NCI-H774 (cell line): Measurements from ENCODE around the gene SPSB3.

Experiments
- DNase-seq: peaks from one replicate; lab custom pipeline; 2025; lab: John Stamatoyannopoulos, UW

Gene SPSB3

DNA sequence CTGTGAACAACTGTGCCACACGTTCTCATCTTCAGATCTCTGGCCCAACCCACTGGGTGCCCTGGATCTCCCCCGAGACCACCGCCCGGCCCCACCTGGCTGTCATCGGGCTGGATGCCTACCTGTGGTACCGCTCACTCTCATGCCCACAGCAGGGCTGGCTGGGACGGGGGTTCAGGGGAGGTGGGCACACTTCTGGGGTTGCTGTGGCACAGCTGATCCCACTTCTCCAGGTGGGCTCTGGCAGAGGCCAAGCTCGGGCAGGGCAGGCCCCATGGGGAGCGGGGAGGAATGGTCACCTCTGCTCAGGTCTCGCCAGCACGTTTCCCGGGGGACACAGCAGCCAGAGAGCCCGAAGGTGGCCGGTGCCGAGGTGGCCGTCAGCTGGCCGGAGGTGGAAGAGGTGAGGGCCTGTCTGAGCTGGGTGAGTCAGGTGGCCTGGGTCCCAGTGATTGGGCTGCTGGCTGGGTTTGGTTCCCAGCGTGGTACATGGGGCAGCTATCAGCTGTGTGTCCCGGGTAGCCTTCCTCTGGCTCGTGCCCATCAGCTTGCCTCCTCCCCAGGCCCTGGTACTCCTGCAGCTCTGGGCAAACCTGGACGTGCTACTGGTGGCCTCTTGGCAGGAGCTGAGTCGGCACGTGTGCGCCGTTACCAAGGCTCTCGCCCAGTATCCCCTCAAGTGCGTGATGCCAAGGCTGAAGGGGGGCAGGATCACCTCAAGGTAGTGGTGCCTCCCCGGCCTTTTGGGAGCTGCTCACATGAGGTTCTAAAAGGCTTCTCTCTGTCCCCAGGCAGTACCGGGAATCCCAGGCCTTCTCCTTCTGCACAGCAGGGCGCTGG is 7.1 kb downstream of the SPSB3 start:
- DNase-seq: no peak

DNA sequence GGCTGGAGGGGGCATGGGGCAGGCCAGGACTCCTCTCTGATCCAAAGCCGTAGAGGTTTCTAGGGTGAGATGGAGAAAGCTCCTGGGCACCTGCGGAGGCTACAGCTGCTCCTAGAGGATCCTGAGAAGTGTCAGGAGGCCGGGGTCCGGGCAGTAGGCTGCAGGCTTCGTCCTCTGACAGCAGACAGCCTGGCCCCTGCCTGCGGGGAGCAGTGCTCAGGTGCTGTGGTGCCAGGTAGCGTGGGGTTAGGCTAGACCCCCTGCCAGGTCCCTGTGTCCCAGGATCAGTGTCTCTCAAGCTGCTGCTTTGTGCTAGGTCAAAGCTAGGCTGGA is 8.0 kb downstream of the SPSB3 start:
- no peak for DNase-seq

DNA sequence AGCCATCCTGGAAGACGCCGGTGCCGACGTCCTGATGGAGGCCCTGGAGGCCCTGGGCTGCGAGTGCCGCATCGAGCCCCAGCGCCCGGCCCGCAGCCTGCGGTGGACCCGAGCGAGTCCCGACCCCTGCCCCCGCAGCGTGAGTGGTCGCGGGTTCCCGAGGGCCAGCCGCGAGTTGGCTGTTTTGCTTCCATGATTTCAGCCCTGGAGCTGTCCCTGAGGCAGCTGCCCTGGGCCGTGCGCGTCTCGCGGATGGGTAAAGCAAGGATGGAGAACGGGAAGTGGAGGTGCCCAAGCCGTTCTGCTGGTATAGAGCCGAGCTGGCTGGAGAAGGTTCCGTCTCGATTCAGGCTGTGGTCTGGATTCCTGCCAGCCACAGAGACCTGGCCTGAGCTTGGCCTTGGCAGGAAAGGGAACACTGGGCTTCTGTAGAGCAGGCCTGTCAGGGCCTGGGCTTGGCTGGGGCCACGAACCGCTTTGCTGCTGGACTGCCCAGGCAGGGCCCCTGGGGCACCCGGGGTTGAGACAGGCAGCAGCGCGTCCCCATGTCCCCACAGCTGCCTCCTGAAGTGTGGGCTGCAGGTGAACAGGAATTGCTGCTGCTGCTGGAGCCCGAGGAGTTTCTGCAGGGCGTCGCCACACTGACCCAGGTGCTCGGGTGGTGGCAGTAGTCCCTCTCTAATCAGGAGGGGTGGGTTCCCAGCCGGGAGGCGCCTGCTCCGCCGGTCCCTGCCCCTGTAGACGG is 8.5 kb downstream of the SPSB3 start:
- no peak for DNase-seq

DNA sequence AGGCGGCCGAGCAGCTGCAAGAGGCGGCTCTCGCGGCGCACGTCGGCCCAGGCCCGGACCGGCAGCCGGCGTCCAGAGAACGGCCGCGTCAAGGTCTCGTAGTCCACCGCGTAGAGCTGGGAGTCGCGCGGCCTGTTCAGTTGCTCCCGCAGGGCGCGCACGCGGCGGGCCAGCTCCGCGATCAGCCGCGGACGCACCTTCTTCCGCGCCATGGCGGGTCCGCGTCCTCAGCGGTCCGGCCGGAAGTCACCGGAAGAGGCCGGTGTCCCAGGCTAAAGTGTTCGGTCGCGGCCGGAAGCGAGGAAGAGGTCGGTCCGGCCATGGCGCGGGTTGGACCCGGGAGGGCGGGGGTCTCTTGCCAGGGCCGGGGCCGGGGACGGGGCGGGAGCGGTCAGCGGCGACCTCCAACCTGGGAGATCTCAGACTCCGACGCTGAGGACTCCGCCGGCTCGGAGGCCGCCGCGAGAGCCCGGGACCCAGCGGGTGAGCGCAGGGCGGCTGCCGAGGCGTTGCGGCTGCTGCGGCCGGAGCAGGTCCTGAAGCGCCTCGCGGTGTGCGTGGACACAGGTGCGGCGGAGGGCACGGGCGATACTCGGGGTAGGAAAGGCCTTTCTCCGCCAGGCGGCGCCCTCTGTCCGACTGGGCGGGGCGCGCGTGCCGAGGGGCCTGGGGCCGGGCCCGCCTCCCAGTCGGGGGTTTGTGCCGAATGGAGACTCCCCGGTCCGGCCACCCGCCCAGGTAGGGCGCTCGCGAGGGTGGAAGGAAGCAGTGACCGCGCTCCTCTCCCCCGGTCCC is 9.3 kb downstream of the SPSB3 start, which contains the start of gene MRPS34:
Gene MRPS34 (minus strand): TSS at position 227 of the 795 bp plus-strand sequence. CDS start 15 bp downstream, at position 212.
- peak; percentile 60 for DNase-seq

DNA sequence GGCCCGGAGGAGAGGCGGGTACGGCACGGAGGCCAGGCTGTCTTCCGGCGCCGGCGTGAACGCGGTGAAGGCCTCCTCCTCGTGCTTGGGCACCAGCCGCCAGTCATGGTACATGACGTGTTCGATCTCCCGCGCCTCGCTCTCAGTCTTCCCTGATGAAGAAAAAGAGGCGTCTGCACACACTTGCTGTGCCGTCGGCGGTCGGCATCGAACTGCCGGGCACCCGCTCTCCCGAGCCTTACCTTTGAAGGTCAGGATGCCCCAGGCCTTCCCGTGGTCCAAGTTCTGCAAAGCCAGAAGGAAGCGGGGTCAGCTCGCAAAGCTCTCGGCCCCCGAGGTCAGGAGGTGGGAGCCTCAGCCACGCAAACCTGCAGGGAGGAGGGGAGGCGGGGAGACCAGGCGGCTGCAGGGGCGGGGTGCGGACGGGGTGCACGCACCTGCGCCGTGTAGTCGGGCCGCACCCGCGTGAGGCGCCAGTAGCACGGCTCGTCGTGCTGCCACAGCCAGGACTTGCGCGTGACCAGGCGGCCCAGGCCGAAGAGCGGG is 9.9 kb downstream of the SPSB3 start, which contains the start of gene EME2:
Gene EME2 (plus strand): TSS at position 449 of the 546 bp plus-strand sequence. CDS start 418 bp downstream, outside the sequence.
- no peak for DNase-seq

- DNase-seq: no peak
Measured at GRCh38 chr16:1771864-1772361, 10.5 kb downstream of the SPSB3 start.

DNA sequence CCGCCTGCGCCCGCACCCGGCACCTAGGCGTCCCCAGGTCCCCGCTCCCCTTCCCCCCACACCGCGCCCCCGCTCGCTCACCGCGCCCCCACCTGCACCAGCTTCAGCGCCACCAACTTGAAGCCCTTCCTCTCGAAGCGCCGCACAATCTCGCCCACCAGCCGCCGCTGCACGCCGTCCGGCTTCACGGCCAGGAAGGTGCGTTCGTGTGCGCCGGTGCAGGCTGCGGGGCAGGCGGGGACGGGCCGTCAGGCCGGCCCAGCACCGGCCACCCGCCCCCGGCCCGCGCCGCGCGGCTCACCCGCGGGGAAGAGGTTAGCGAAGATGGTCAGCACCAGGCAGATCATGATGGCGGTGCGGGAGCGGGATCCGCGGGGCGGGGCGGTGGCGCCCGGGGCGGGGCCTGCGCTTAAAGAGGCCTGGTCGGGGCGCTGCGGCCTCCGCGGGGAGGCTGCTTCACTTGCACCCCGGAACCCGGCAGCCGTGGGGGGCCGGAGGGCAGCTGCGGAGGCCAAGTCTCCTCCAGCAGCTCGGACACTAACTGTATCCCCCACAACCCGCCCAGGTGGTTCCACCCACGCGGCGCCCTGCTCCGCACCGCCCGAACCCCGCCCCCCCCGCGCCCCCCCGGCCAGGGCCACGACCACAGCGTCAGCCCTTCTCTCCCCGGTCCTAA is 11.0 kb downstream of the SPSB3 start, which contains the start of gene NME3:
Gene NME3 (minus strand): TSS at position 356 of the 676 bp plus-strand sequence. CDS start 9 bp downstream, at position 347.
- no peak for DNase-seq

- no peak for DNase-seq
Measured at GRCh38 chr16:1770328-1771187, 11.8 kb downstream of the SPSB3 start.

DNA sequence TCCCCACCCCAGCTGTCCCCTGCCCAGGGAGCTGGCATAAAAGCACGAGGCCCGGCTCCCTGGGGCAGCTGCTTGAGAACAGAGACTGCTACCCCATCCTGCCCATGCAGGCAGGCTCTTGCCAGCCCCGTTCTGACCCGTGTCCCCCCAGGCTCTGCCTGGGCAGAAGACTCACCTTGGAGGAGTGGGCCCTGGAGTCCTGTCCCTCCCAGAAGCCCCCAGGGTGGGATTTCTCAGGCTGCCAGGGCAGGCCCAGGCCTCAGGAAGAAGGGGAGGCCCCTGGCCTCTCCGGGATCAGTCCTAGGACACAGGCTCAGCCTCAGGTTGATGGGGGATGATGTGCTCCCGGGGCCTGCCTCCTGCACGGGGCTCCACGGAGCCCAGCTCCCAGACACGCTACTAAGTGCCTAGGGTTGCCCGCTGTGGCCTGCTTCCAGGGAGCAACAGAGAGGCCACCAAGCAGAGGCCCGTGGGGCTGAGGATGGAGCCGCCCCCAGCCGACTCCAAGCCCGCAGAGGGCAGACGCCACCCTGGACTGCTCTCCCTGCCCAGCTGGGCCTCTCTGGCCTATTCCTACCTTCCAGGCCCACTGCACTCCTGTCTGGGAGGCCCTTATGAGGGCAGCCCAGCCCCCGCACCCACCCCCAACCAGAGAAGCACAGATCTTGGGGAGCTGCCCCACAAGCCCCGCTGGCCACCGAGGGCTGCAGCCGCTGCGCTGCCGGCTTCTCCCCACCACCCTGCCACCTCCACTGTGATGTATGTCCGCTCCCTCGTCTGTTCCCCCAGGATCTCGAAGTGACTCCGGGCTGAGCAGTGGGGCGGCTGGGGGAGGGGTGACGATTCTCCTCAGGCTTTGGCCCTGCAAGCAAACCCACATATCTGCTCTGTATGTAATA is 12.7 kb downstream of the SPSB3 start:
- DNase-seq: no peak

- no peak for DNase-seq
Measured at GRCh38 chr16:1768767-1769401, 13.5 kb downstream of the SPSB3 start.

- no peak for DNase-seq
Measured at GRCh38 chr16:1768061-1768766, 14.2 kb downstream of the SPSB3 start.

- no peak for DNase-seq
Measured at GRCh38 chr16:1767116-1767994, 15.0 kb downstream of the SPSB3 start.

DNA sequence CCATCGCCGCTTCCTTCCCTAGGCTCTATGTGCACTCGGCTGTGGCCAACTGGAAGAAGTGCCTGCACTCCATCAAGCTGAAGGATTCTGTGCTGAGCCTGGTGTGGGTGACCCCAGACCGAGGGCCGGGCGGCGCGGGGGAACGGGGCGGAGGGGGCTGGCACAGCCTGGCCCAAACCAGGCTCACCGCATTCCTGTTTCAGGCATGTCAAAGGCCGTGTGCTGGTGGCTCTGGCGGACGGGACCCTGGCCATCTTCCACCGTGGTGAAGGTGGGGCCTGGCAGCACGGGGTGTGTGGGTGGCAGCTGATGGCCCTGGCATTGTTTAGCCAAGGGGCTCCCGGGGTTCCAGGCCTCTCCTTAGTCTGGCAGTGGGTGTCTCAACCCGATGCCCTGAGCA is 15.7 kb downstream of the SPSB3 start:
- DNase-seq: no peak

- DNase-seq: no peak
Measured at GRCh38 chr16:1766231-1766630, 16.1 kb downstream of the SPSB3 start.

GRCh38 chr16:1765826-1766225 is 16.5 kb downstream of the SPSB3 start:
- no peak for DNase-seq

GRCh38 chr16:1764971-1765370 is 17.4 kb downstream of the SPSB3 start:
- DNase-seq: no peak
